Neural cell (in vitro differentiated cells): Measurements from ENCODE around the gene RAPGEF2.

Experiments used
- CTCF ChIP-seq: fragments of 450-650 bp; IDR thresholded peaks from 2 replicates; pipeline ENCODE4 v1.5.1; 2014; ENCODE audit warnings: antibody characterized with exemption, mild to moderate bottlenecking, moderate library complexity; ENCODE audit not compliant: poor library complexity, severe bottlenecking
- EP300 ChIP-seq: fragments of 450-650 bp; conservative IDR thresholded peaks from 2 replicates; pipeline ENCODE4 v1.6.1; 2014; ENCODE audit warnings: antibody characterized with exemption, mild to moderate bottlenecking, moderate library complexity; ENCODE audit not compliant: poor library complexity, severe bottlenecking
- EZH2 ChIP-seq: fragments of 200-600, 300-800 bp; shearing (Covaris generic), sonication (generic); IDR thresholded peaks from 2 replicates; pipeline ENCODE4 v1.6.1; 2014; ENCODE audit warnings: antibody characterized with exemption, low read length, borderline replicate concordance, mild to moderate bottlenecking; ENCODE audit not compliant: insufficient read depth, poor library complexity, severe bottlenecking
- POLR2AphosphoS5 ChIP-seq: IDR thresholded peaks from 2 replicates; pipeline ENCODE4 v1.6.1; 2012
- RAD21 ChIP-seq: fragments of 450-650 bp; conservative IDR thresholded peaks from 2 replicates; pipeline ENCODE4 v1.6.1; 2014; ENCODE audit warnings: antibody characterized with exemption, mild to moderate bottlenecking, moderate library complexity
- REST ChIP-seq: IDR thresholded peaks from 2 replicates; pipeline ENCODE4 v1.6.1; 2012; ENCODE audit warnings: borderline replicate concordance
- SMC3 ChIP-seq: fragments of 450-650 bp; conservative IDR thresholded peaks from 2 replicates; pipeline ENCODE4 v1.6.1; 2014; ENCODE audit warnings: antibody characterized with exemption, mild to moderate bottlenecking, moderate library complexity; ENCODE audit not compliant: poor library complexity
- TAF1 ChIP-seq: IDR thresholded peaks from 2 replicates; pipeline ENCODE4 v1.6.1; 2012; ENCODE audit warnings: low read depth

GRCh38 chr4:159383562-159383931 lies 280.7 kb downstream of the RAPGEF2 start:
- TF ChIP-seq CTCF (no peak), REST (no peak), RAD21 (no peak), EZH2 (no peak), TAF1 (no peak), POLR2AphosphoS5 (no peak), EP300 (no peak), SMC3 (no peak)
